Activated CD4-positive, alpha-beta T cell treated with anti-CD3 and anti-CD28 coated beads, Interleukin-2, amount 50 U/mL, for 4 hours (primary cell): ENCODE results near the gene METTL25.

Experiments used
- DNase-seq, 2 experiments: peaks; one replicate each; pipeline ENCODE4 v3.0.0-alpha.2; 2020

Gene METTL25

DNA sequence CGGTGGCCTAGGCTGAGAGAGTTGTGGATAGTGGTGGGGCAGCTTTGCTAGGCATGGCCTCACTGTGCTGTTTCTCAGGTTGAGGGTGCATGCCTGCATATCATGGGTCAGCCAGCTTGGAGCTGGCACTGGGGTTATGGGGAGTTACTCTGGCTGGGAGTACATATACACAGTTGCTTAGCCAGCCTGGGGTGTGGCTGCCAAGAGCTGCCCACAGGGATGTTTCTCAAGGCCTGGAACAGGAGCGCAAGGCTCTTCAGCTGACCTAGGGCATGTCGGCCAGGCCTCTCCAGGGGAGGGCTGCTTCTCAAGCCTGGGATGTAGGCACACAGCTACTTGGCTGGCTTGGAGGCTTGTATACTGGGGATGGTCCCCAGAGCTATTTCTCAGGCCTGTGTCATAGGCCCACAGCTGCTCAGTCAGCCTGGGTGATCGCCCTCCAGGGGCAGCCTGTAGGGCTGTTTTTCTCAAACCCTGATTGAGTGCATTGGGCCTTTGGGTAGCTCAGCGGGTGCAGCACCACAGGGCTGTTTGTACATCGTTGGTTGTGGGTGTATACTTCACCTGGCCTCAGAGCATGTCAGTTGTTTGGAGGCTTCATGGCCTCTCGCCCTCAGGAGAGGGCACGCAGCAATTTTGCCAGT is 114.9 kb downstream of the METTL25 start:
- DNase-seq, result no peak

DNA sequence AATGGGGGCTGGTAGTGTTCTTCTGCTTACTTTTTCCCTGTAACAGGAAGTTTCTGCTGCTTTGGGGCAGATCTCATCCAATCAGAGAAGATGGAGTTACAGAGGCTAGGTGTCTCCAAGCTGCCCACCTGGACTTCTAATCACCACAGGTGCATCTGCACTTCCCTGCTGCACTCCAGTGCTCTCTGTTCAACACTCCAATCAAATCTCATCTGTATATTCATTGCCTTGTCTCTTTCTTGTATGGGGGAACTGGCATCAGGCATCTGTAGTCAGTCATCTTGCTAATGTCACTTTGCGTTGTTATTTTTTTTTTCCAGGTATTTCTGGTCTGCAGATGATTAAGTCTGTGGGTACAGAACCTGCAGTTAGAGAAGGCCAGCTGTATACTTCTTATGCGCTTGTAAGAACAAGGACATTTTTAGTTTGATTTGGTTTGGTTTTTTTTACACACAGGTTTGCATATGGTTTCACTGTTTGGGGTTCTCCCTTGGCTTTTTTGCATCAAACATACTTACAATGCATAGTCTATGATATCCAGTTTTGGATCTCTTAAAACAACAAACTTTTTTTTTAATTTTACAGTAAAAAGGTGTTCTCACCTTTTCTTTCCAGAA is 116.0 kb downstream of the METTL25 start:
- DNase-seq, result no peak

DNA sequence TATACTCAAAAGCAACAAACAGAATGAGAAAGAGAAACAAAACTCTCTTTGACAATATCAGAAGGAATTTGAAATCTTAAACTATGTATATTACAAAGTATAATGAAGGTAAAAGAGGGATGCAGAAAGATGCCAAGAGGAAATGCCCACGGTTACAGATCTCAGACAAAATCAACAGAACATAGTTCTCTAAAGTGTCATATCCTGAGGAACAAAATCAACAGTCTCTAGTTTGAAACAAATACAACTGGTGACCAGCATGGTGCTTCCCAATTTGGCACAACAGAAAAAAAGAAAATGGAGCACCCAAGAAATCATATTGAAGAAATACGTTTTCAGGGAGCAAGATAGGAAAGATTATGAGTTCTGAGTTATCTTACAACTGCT is 116.5 kb downstream of the METTL25 start:
- DNase-seq, result no peak

DNA sequence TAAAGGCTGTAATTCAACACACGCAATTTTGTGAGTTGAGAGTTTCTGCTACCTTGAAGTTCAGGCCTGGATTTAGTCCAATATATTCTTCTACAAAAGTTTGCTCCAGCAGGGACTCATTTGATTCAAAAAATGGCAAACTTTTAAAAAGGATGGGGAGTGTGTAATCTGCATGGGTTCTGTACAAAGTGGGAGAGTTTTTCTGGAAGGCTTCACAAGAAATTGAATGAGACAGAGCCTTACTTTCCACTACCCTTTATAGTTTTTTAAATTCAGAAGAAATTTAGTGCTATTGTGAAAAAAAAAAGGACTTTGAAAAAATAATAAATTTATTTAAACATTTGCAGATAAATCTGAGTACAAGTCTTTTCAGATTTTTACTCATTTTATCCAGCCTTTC is 116.9 kb downstream of the METTL25 start:
- DNase-seq, result no peak

DNA sequence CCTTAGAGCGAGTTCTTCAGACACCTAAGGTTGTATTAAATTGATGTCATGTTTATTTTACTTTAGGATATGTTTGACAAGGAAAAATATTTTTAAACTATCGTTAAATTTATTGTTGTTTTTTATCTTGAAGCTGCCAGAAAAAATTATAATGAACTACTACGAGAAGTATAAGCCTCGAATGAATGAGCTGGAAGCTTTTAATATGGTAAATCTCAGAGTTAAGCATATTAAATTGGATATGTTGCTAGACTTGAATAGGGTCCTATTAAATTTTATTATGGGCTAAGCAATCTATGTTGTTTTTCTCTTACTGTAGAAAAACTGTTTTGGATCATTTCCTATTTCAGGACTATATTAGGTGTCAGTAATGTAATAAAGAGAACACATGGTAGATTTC is 118.2 kb downstream of the METTL25 start:
- no peak for DNase-seq

DNA sequence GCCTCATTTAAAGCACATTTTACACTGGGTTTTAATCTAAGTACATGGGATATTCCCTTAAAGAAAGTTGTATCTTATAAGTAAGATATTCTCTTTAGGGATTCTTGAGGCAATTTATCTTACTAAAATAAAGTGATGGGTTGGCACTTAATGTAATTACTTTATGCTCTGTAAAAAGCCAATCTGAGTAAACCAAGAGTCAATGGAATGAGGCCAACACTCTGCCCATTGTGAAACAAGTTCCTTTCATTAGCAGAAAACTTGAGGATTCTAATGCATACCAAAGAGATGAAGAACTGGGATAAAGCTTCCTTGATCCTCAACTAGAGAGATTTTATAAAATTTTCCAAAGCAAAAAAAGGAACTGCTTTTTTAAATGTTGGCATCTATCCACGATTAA is 121.2 kb downstream of the METTL25 start:
- no peak for DNase-seq

DNA sequence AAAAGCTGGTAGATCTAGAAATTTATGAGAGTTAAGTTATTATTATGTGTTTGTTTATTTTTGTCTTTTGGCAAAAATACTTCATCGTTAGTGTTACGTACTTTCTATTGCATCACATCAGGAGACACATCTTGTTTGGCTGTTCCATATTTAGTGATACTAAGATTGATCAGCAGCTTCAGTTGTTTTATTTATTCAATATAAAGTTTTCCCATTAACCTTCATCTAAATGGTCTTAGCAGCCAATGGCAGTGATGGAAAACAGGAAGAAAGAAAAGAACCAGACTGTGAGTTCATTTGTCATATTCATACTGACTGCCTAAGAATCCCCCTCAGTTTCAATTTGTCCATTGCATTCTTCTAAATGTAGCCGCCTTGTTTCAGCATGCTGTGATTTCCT is 122.3 kb downstream of the METTL25 start:
- no peak for DNase-seq

DNA sequence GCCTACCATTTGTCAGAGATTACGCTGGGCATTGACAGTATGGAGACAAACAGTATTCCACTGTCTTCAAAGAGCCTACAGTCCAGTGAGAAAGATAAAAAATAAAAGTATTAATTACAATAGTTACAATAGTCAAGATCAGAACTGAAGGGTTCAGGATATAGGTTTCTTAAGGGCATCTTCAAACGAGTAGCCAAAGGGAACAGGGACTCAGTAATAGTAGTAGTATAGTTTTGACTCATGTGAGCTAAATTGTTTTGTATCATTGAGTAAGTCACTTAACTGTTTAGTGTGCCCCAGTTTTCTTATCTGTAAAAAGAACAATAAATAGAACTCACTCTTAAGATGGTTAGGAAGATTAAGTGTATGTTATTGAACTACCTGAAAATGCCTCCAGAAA is 123.6 kb downstream of the METTL25 start:
- DNase-seq, result no peak

DNA sequence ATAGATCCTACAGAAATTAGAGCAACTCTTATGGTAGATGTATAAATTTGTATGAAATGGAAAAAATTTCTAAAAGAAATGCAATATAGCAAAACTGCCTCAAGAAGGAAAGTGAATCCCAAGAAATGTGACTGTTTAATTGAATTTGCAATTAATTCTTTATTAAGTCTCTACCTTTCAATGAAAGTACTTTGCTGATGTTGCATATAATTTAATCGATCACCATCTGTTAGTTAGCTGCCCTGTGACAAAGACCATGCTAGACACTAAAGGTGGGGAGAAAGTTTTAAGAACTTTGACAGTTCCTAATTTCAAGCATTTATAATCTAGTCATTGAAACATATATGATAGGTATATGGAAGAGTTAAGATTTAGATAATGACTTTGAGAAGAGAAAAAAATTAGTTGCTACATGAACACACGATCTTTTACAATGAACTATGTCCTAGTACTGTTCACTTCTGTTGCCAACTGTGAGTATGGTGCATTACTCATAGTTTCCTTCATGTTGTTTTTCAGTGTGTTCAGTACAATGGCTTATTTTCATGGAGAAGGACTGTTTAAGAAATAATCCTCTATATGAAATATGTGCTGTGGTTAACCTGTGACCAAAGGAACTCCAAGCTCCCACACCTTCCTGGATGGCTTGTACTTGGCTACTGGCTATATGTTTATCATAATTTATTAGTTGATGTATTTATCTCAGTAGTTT is 128.4 kb downstream of the METTL25 start:
- DNase-seq, result no peak

DNA sequence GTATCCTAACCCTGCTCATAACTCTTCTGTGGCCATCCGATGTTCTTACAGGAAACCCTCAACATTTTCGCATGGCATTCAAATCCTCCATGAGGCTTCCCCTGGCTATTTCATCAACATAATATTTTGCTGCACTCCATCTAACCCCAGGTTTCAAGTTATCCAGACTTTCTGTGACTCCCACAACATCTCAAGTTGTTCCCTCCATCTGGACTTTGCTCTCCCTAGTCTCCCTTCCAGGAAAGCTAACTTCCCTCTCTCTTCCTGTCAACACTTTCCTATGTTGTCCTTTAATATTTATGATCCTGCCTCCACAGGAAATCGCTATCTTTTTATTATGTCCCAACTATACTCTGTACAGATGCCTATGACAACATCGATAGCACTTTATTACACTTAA is 146.1 kb downstream of the METTL25 start:
- no peak for DNase-seq

DNA sequence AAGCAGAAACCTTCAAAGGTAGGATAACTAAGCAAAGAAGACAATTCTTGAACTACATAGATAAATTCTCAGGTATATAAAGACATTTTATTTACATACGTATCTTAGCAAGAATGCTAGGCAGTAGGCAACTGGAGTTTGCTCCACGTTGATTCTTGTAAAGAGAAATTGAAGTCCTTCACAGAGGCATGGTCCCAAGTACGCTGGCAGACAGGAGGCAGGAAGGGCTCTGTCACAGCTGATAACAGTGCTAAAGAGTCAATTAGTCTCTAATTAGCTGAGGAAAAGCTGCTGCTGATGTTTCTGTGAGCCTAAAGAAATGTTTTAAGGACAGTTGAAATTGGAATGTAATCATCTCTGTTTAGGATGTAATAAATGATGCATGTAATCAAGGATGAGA is 146.8 kb downstream of the METTL25 start:
- no peak for DNase-seq

DNA sequence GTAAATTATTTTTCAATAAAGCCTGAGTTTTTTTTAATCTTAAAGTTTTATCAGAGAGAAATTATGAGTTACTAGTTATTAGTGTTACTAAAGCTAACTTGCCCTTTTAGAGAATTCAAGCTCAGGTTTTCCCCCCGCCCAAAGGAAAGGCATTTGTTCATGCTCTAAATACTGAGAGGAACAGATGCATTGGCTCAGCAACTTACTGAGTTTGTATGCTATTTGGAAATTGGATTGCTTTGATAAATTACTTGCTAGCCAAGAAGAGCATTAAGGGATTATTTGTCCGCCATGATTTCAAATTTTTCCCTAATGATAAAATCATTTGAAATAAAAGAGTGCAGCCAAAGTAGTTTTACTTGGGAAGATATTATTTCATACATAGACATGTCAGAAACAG is 149.4 kb downstream of the METTL25 start:
- DNase-seq, result no peak

DNA sequence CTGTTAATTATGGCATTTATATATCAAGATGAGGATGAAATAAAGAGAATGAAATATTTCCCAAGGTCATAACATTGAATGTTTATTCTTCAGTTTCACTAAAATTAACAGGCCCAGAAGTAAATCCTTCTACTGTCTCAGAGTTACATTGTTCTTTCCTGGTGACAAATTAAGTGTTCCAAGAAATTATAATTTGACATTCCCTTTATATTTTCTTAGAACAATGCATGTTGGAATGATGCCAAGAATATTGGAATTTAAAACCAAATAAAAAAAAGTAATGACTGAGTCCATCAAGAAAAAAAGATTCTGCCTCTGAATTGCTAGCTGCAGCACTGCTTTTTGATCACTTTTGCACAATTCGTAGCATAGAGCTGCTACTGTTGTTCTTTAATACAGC is 152.1 kb downstream of the METTL25 start:
- DNase-seq, result no peak

DNA sequence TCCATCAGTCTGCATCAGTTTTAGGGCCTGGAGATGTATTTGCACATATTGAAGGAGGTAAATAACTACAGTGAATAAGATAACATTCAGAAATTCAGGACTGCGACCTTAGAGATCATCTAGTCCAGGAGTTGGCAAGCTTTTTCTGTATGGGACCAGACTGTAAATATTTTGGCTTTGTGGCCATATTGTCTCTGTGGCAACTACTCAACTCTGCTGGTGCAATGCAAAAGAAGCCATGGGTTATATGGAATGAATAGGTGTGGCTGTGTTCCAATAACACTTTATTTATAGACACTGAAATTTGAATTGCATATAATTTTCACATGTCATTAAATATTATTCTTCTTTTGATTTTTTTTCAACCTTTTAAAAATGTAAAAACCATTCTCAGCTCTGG is 156.6 kb downstream of the METTL25 start:
- DNase-seq, result no peak

DNA sequence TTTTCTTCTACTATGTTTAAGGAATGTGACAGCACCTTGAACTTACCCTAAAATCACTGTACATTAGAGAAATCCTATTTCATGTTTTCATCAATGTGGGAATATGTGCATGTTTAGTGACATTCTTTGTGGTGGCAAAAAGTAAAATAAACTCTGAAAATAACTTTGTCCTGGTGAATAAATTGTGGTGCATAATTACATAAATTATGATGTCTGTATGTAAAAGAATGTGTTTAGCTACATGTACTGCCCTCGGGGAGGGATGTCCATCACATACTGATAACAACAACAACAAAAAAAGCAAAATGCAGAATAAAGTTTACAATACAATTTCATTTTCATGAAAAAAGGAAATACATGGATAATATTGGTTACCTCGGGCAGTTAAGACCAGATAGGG is 157.3 kb downstream of the METTL25 start:
- DNase-seq, result no peak

DNA sequence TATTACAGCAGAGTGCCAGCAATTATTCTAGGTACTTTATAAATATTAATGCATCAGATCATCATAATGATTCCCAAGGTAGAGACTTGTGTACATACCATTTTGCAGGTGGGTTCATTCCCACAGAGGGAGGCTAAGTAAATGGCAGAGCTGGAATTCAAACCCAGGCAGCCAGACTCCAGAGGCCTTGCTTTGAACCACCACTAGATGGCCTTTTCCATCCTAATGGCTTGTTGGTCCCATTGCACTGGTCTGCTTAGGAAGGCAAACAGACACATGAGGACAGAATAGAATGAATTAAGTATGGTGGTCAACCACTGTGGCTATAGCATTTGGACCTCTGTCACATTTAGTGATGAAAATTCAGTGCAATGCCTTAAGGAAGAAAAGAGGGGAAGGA is 158.7 kb downstream of the METTL25 start:
- DNase-seq, result no peak

DNA sequence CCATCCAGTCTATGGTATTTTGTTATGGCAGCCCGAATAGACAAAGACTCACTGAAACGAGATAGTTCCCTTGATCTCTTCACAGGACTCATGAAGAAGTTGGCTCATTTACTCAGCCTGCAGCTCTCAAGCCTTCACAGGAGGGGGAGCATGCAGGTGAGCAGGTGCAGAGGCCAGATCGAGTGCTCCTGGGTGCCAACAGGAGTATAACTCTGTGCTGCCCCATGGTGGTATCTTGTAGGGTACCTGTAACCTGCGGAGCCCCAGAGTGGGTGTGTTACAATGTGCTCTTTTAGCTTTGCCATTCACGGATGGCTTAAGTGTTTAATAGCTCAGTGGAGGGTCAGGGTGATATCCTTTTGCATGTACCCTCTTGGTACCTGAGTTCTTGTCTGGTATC is 159.5 kb downstream of the METTL25 start:
- DNase-seq, result no peak

DNA sequence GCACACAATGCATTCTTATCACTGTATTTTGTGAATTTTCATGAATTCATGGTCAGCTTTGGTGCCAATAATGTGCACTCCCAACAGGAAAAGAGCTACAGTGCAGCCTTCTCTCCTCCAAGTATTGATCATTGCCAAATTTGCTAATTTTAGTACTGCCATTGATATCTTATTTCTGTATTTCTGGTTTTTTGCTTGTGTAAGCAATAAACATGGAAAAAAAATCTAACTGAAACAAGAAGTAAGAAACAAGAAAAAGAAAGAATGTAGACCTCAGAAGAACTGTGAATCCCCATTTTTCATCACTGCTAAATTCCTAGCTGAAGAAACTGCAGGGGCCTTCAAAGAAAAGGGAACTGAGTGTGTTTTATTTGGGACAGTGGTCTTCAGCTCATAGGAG is 161.2 kb downstream of the METTL25 start:
- DNase-seq, result no peak

DNA sequence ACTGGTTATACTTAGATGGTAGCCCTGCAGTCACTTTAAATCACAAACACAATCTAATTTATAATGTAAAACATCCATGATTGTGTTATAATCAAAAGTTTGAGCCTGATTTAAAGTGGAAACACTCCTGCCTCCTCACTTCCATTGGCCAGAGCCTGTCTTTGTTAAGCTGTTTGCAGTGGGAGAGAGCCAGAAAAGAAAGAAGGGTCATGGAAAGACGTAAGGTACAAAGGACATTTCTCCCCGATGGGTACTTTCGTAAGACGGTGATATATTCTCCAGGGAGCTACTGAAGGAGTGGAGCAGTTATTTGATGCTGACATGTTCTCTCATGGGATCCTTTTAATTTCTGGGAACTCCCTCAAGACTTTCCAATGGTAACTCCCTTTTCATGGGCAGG is 164.0 kb downstream of the METTL25 start:
- DNase-seq, result no peak

DNA sequence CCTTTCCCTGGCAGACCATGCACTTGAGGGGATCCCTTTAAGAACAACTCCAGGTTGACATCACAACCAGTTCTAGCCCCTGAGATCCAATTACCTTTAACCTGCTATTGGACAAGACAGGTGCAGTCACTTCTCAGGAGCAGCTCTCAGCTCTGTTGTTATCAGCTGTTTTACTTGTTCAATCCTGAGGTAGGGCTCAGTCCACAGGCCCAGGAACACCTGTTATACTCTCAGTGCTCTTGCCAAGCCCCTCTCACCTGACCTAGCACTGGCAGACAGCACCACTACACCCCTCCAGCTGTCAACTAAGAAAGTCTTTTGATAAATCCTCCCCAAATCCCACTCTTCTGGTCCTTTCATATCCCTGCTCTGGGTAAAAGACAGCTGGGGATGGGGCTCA is 164.4 kb downstream of the METTL25 start:
- DNase-seq, result no peak

DNA sequence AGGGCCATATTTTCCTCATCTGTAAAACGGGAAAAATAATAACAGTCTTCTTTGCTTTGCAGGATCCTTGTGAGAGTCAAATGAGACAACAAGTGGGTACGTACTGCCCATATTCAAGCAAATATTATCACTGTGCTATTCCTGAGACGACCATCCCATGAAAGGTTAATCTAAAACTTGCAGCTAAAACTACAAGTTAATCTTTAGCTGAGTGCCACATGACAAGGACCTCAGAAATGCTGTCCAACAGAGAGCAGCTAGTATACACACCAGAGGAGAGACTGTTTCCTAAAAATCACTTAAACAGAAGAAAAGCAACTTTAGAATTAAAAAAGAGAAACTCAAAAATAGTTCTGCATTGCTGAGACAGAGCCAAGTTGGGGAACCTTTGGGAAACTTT is 165.7 kb downstream of the METTL25 start:
- DNase-seq, result no peak

DNA sequence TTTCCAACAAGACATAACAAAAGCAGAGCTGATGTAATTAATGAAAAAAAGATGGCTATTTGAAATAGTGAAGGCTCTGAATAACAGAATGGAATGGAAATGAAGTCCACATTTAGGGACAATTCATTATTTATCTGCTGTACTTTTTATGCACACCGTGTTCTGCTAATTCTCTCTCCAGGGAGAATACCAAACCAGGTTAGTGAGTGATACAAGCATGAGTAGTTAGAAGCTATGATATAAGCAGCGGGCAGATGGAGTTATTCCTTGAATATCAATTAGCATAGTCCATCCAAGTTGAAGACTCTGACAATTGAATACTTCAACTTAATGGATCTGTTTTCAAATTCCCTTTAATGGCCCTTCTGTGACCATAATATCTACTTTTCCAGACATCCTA is 166.3 kb downstream of the METTL25 start:
- DNase-seq, result no peak

DNA sequence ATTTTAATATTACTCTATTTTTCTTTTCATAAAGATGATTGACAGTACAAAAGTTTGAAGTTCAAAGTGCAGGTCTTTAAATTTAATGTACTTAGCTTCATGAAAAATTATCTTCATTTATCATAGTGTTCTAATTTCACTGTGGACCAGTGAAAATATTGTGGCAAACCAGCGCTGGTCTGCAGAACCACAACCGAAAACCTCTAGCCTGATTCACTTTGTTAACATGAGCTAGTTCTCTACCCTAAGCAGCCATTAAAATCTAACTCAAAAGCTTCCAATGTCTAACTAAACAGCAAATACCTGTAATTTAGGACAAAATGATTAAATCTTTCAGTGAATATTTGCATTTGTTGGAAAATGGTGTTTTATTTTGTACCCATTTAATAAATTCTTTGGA is 167.3 kb downstream of the METTL25 start:
- DNase-seq, result no peak

DNA sequence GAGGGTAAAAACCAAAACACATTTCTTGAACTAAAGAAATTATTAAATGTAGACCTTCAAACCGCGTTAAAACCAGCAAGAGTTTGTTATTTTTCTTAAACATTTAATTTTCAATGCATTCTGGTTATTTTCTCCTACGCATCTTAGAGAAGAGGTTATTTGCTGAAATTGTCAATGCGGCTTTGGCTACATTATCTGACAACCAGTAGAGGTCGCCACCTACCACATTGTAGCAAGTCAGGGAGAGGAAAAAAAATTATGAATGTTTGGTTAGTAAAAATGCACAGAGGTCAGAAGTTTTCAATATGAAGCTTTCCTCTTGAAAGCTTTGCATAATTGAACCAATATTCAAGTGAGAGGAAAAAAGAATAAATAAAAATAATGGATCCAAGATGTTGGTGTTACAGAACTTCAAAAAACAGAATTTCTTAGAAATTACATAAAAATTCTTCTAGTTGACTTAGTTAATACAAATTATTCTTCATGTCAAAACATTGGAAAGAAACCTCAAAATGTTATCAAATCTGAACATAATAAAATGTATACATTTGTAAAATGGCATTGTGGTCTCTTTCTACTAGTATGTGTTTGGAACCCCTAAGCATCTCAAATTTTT is 168.9 kb downstream of the METTL25 start:
- DNase-seq, result no peak
